ENCODE results near the gene CDK19.

- TF ChIP-seq SUZ12 (IDR thresholded peaks at IDR 0.05), result no peak
- TF ChIP-seq LEF1 (IDR thresholded peaks at IDR 0.05; ENCODE audit: borderline replicate concordance), result no peak
- TF ChIP-seq FOXA1 (IDR thresholded peaks at IDR 0.05), result no peak
These were observed 124.4 kb downstream of the CDK19 start for GRCh38 chr6:110690916-110691315.

Measured in HEK293T (cell line).